GM21390 (cell line): Measurements from ENCODE around the gene DNAJB8.

ENCODE experiments used
- ATAC-seq: cut with Tn5 transposase; IDR thresholded peaks from one replicate; pipeline ENCODE4 v1.9.1; 2021; ENCODE audit not compliant: unreplicated experiment

Gene DNAJB8

GRCh38 chr3:128466840-128467541 lies at the start of gene DNAJB8:
Gene DNAJB8 (minus strand): TSS chr3:128466890. CDS start chr3:128463245, 3,645 bp downstream.
- ATAC-seq: no peak

- no peak for ATAC-seq
These were observed 49.3 kb upstream of the DNAJB8 start for GRCh38 chr3:128515967-128516366.

- no peak for ATAC-seq
These were observed 42.2 kb upstream of the DNAJB8 start for GRCh38 chr3:128508852-128509251.

- no peak for ATAC-seq
These were observed 40.1 kb upstream of the DNAJB8 start for GRCh38 chr3:128506754-128507153.

GRCh38 chr3:128505771-128506170 lies 39.1 kb upstream of the DNAJB8 start:
- ATAC-seq: no peak

GRCh38 chr3:128504963-128505730 lies 38.5 kb upstream of the DNAJB8 start:
- ATAC-seq: no peak

GRCh38 chr3:128504533-128504915 lies 37.8 kb upstream of the DNAJB8 start:
- no peak for ATAC-seq

GRCh38 chr3:128503751-128504532 lies 37.3 kb upstream of the DNAJB8 start:
- ATAC-seq: no peak

- ATAC-seq: no peak
These were observed 36.5 kb upstream of the DNAJB8 start for GRCh38 chr3:128503164-128503651.

- no peak for ATAC-seq
These were observed 36.0 kb upstream of the DNAJB8 start for GRCh38 chr3:128502712-128503111.

- no peak for ATAC-seq
These were observed 34.7 kb upstream of the DNAJB8 start for GRCh38 chr3:128501431-128501830.

- ATAC-seq: no peak
These were observed 33.9 kb upstream of the DNAJB8 start for GRCh38 chr3:128500556-128500955.

GRCh38 chr3:128499724-128500275 lies 33.1 kb upstream of the DNAJB8 start:
- ATAC-seq: no peak

- ATAC-seq: no peak
These were observed 32.3 kb upstream of the DNAJB8 start for GRCh38 chr3:128498901-128499530.

- ATAC-seq: no peak
These were observed 31.5 kb upstream of the DNAJB8 start for GRCh38 chr3:128498127-128498626.

- ATAC-seq: no peak
These were observed 30.8 kb upstream of the DNAJB8 start for GRCh38 chr3:128497305-128498126.

- ATAC-seq: no peak
These were observed 30.1 kb upstream of the DNAJB8 start for GRCh38 chr3:128496602-128497304.

- no peak for ATAC-seq
These were observed 29.4 kb upstream of the DNAJB8 start for GRCh38 chr3:128496019-128496601.
